Measurements from ENCODE around the gene RALGAPA1.
"Not testable (repeated sequence)": the region's sequence is repeated elsewhere in the genome, so short reads cannot be mapped to it uniquely, and the experiment has no call there.

The RALGAPA1 gene

GRCh38 chr14:35821564-35822411 lies 12.7 kb upstream of the RALGAPA1 start:
- peak; percentile 70 for DNase-seq

- no peak for DNase-seq
Observed at GRCh38 chr14:35819591-35820540, 10.8 kb upstream of the RALGAPA1 start.

GRCh38 chr14:35818346-35819115 lies 9.4 kb upstream of the RALGAPA1 start:
- peak; percentile 71 for DNase-seq

- DNase-seq = peak; percentile 87
Observed at GRCh38 chr14:35814371-35815005, 5.4 kb upstream of the RALGAPA1 start.

GRCh38 chr14:35810963-35811362 lies 1.9 kb upstream of the RALGAPA1 start:
- no peak for DNase-seq

- DNase-seq = no peak
Observed at GRCh38 chr14:35809597-35809996, 502 bp upstream of the RALGAPA1 start.

GRCh38 chr14:35808076-35808637 lies 938 bp downstream of the RALGAPA1 start:
- DNase-seq = peak; percentile 34

GRCh38 chr14:35807131-35807961 lies 1.7 kb downstream of the RALGAPA1 start:
- DNase-seq = no peak

GRCh38 chr14:35806006-35806907 lies 2.8 kb downstream of the RALGAPA1 start:
- DNase-seq = no peak

GRCh38 chr14:35797796-35798195 lies 11.3 kb downstream of the RALGAPA1 start:
- no peak for DNase-seq

- DNase-seq = peak; percentile 11
Observed at GRCh38 chr14:35789651-35790050, 19.4 kb downstream of the RALGAPA1 start.

GRCh38 chr14:35786856-35787255 lies 22.2 kb downstream of the RALGAPA1 start:
- no peak for DNase-seq

GRCh38 chr14:35783699-35784098 lies 25.4 kb downstream of the RALGAPA1 start:
- DNase-seq = no peak

GRCh38 chr14:35779368-35779767 lies 29.7 kb downstream of the RALGAPA1 start:
- DNase-seq = no peak

GRCh38 chr14:35777550-35777949 lies 31.5 kb downstream of the RALGAPA1 start:
- DNase-seq = not testable (repeated sequence)

GRCh38 chr14:35776823-35777222 lies 32.3 kb downstream of the RALGAPA1 start:
- DNase-seq = no peak

- not testable (repeated sequence) for DNase-seq
Observed at GRCh38 chr14:35776085-35776484, 33.0 kb downstream of the RALGAPA1 start.

GRCh38 chr14:35766700-35767082 lies 42.4 kb downstream of the RALGAPA1 start:
- DNase-seq = no peak

GRCh38 chr14:35766036-35766699 lies 42.9 kb downstream of the RALGAPA1 start:
- DNase-seq = no peak
